Measurements from ENCODE around the gene PRKN. TPM values are rescaled to one million over a fixed set of nuclear protein-coding genes. Genes with fewer than 3 reads are reported as not detected.

Gene PRKN
- total RNA-seq, 2 donors from 2014 or later = 3.3 to 4.8 TPM

GRCh38 chr6:161360520-161360919 lies 1367.0 kb downstream of the PRKN start:
- H3K4me3 ChIP-seq (ENCODE audit: low read length) = no peak overlapping the region
- no peak for DNase-seq
- 96 to 100% methylated on average over 2 to 3 of the region's 3 CpGs for WGBS, 2 experiments (ENCODE audit: insufficient coverage in 1 of 2, insufficient read length in 1 of 2)
- Mint-ChIP-seq H3K27ac (no peak overlapping the region), H3K27me3 (ENCODE audit: insufficient read depth) (no peaks in the 10 kb centered on the region), H3K9me3 (peaks cover 26% of the 10 kb centered on the region), H3K36me3 (ENCODE audit: low read depth) (peaks cover 4% of the 10 kb centered on the region), H3K4me3 (no peak overlapping the region), H3K4me1 (no peaks in the 10 kb centered on the region)
- no peak for TF ChIP-seq CTCF (conservative IDR thresholded peaks at IDR 0.05)
- H3K9ac ChIP-seq (ENCODE audit: extremely low read depth, low read length, poor library complexity, severe bottlenecking) = no peak overlapping the region
- no peaks in the 10 kb centered on the region for H3K36me3 ChIP-seq (ENCODE audit: control insufficient read depth, insufficient read depth, low read length)
- no peaks in the 10 kb centered on the region for H3K27me3 ChIP-seq (ENCODE audit: control insufficient read depth, insufficient read depth, low read length, poor library complexity, severe bottlenecking)
- peaks cover 18% of the 10 kb centered on the region for H3K9me3 ChIP-seq (ENCODE audit: control insufficient read depth, low read length)
- no peaks in the 10 kb centered on the region for H3K4me1 ChIP-seq (ENCODE audit: control insufficient read depth, insufficient read depth, low read length)
- no peak overlapping the region for H3K27ac ChIP-seq (ENCODE audit: low read depth, low read length)

GRCh38 chr6:161359618-161359945 lies 1368.0 kb downstream of the PRKN start:
- Mint-ChIP-seq H3K27me3 (ENCODE audit: insufficient read depth) (no peaks in the 10 kb centered on the region), H3K9me3 (peaks cover 24% of the 10 kb centered on the region), H3K27ac (no peak overlapping the region), H3K4me1 (no peaks in the 10 kb centered on the region), H3K36me3 (ENCODE audit: low read depth) (peaks cover 4% of the 10 kb centered on the region), H3K4me3 (no peak overlapping the region)
- WGBS, 2 experiments (ENCODE audit: insufficient coverage in 1 of 2, insufficient read length in 1 of 2) = 83 to 88% methylated on average over 4 to 5 of the region's 5 CpGs
- Histone ChIP-seq H3K9me3 (ENCODE audit: control insufficient read depth, low read length) (peaks cover 18% of the 10 kb centered on the region), H3K9ac (ENCODE audit: extremely low read depth, low read length, poor library complexity, severe bottlenecking) (no peak overlapping the region), H3K4me1 (ENCODE audit: control insufficient read depth, insufficient read depth, low read length) (no peaks in the 10 kb centered on the region), H3K27me3 (ENCODE audit: control insufficient read depth, insufficient read depth, low read length, poor library complexity, severe bottlenecking) (no peaks in the 10 kb centered on the region), H3K4me3 (ENCODE audit: low read length) (no peak overlapping the region), H3K27ac (ENCODE audit: low read depth, low read length) (no peak overlapping the region), H3K36me3 (ENCODE audit: control insufficient read depth, insufficient read depth, low read length) (no peaks in the 10 kb centered on the region)
- no peak for TF ChIP-seq CTCF (conservative IDR thresholded peaks at IDR 0.05)
- DNase-seq = no peak

- no peak overlapping the region for H3K27ac ChIP-seq (ENCODE audit: low read depth, low read length)
- Mint-ChIP-seq H3K27ac (no peak overlapping the region), H3K27me3 (ENCODE audit: insufficient read depth) (no peaks in the 10 kb centered on the region), H3K4me3 (no peak overlapping the region), H3K36me3 (ENCODE audit: low read depth) (no peaks in the 10 kb centered on the region), H3K4me1 (no peaks in the 10 kb centered on the region), H3K9me3 (peaks cover 2% of the 10 kb centered on the region)
- H3K4me3 ChIP-seq (ENCODE audit: low read length) = no peak overlapping the region
- no peaks in the 10 kb centered on the region for H3K9me3 ChIP-seq (ENCODE audit: control insufficient read depth, low read length)
- TF ChIP-seq CTCF (conservative IDR thresholded peaks at IDR 0.05) = no peak
- DNase-seq = no peak
- H3K36me3 ChIP-seq (ENCODE audit: control insufficient read depth, insufficient read depth, low read length) = no peaks in the 10 kb centered on the region
- no peak overlapping the region for H3K9ac ChIP-seq (ENCODE audit: extremely low read depth, low read length, poor library complexity, severe bottlenecking)
- 89 to 93% methylated on average over 16 to 21 of the region's 21 CpGs for WGBS, 2 experiments (ENCODE audit: insufficient coverage in 1 of 2, insufficient read length in 1 of 2)
- H3K4me1 ChIP-seq (ENCODE audit: control insufficient read depth, insufficient read depth, low read length) = no peaks in the 10 kb centered on the region
- no peaks in the 10 kb centered on the region for H3K27me3 ChIP-seq (ENCODE audit: control insufficient read depth, insufficient read depth, low read length, poor library complexity, severe bottlenecking)
Observed at GRCh38 chr6:161356167-161356854, 1371.3 kb downstream of the PRKN start.

All from endodermal cell (in vitro differentiated cells).